Fibroblast of the aortic adventitia (primary cell): ENCODE results near the gene SHTN1. TPM values are rescaled to one million over a fixed set of nuclear protein-coding genes. Genes with fewer than 3 reads are reported as not detected.

Experiments
- DNase-seq: peaks from one replicate; pipeline ENCODE4 v3.0.0-alpha.2; 2010; ENCODE audit warnings: low read depth
- H3K4me3 ChIP-seq: 2 replicates; pipeline ENCODE4 v1.5.1; 2011; ENCODE audit warnings: low read depth, mild to moderate bottlenecking, control low read depth, low read length, moderate library complexity
- total RNA-seq: library from RNA; depleted of rRNA; stranded (reverse); fragments of >200 nt; gene quantifications from 2 replicates; pipeline ENCODE4 v1.2.3, GENCODE V29; 2012; ENCODE audit warnings: low replicate concordance
- TF ChIP-seq, protein P1 (sequence below): IDR thresholded peaks from 2 replicates; pipeline ENCODE4 v1.5.1; 2011; ENCODE audit warnings: mild to moderate bottlenecking, low read length, control low read depth, inconsistent platforms; ENCODE audit not compliant: insufficient read depth

The SHTN1 gene
- total RNA-seq, 1 donor, result 4.2 TPM

DNA sequence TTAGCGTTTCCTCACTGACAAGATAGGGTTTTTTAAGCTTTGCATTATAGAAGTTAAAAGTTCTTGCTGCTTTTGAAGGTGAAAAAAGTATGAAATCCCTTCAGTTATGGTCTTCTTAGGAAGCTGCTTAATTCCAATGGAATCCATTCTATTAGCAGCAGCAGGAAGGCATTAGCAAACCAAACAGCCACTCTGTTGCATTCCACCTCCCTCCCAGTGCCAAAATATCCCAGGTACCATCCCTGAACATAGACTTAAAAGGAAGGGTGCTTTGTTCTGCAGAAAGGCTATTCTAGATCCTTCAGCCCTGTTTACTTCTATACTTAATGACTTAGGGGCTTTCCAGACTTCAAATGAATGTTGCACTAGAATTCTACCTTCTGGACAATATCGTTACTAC lies 131.9 kb downstream of the SHTN1 start:
- TF ChIP-seq, protein P1, sequence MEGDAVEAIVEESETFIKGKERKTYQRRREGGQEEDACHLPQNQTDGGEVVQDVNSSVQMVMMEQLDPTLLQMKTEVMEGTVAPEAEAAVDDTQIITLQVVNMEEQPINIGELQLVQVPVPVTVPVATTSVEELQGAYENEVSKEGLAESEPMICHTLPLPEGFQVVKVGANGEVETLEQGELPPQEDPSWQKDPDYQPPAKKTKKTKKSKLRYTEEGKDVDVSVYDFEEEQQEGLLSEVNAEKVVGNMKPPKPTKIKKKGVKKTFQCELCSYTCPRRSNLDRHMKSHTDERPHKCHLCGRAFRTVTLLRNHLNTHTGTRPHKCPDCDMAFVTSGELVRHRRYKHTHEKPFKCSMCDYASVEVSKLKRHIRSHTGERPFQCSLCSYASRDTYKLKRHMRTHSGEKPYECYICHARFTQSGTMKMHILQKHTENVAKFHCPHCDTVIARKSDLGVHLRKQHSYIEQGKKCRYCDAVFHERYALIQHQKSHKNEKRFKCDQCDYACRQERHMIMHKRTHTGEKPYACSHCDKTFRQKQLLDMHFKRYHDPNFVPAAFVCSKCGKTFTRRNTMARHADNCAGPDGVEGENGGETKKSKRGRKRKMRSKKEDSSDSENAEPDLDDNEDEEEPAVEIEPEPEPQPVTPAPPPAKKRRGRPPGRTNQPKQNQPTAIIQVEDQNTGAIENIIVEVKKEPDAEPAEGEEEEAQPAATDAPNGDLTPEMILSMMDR, result no peak
- DNase-seq, result no peak

DNA sequence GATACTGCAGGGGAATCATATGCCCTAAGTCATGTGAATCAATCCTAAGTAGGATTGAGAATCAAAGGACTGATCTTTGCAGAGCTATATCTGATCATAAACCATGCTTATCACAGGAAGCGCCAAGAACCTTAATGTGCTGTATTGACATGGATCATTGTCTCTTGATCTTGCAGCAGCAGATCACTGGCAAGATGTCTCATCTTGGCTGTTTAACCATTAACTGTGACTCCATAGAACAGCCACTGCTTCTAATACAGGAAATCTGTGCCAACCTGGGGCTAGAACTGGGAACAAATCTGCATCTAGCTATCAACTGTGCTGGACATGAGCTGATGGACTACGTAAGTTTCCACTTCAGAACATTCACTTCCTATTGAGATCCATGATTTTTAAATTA lies 134.0 kb downstream of the SHTN1 start:
- TF ChIP-seq, protein P1, result no peak
- no peak overlapping the region for H3K4me3 ChIP-seq
- no peak for DNase-seq

More for the DNA sequence above, 131.9 kb downstream of the SHTN1 start:
- no peak overlapping the region for H3K4me3 ChIP-seq

DNA sequence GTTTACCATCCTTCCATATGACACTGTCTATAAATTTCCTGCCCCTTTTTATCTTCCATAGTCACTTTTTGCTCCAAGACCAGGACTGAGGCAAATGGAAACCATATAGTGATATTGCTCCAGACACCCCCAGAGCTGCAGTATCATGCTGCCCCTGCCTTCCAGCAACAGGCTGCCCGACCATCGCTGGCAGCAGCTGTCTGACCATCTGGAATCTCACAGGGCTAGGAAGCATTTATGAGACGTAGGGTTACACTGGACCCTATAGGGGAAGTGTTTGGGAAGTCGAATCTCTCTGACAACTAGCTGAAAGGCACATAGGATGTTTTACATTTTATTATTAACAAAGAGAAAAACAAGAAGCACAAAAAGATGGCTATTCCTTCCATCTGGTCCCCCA lies 136.3 kb downstream of the SHTN1 start:
- TF ChIP-seq, protein P1, result no peak
- no peak overlapping the region for H3K4me3 ChIP-seq
- DNase-seq, result no peak

DNA sequence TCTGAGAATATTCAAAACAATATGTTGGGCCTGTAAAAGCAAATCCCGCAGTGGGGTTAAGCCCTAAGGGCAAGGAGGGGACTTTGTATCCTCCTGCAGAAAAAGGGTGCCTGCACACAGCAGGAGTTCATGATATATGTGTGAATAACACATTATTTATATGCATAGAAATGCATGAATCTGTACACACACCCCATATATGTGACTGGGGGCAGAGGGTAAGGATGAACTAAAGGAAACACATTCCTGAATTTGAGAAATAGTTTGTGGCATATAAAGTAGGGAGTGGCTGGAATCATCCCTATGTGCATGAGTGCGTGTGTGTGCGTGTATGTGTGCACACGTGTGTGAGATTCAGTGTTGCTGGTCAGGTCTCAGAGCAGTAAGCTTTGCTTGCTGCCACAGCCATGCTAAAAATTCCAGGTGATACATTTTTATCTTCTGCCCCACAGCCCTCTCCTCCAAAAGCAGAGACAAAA lies 136.8 kb downstream of the SHTN1 start:
- H3K4me3 ChIP-seq, result no peak overlapping the region
- no peak for DNase-seq

DNA sequence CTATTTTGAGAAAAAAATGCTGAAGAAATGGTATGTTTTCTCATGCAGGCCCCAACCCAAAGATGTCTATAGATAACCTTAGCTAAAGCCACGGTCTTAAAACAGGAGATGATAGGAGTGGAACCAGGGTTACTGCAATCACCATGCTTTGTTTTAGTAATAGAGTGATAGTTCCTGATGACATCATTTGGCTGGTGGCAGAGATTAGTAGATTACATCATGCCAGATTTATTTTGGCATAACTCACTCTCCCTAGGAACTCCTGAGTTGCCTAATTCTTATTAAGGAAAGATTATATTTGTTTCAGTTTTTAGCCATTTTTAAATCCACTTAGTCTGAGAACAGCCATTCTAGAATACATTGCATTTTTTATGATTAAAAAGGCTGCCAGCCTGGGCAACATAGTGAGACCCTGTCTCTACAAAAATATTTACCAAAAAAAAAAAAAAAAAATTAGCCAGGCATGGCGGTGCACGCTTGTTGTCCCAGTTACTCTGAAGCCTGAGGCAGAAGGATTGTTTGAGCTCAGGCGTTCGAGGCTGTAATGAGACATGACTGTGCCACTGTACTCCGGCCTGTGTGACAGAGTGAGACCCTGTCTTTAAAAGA lies 137.9 kb downstream of the SHTN1 start:
- peak; percentile 56 for DNase-seq
- TF ChIP-seq, protein P1, result no peak
- no peak overlapping the region for H3K4me3 ChIP-seq

More for the DNA sequence above, 136.8 kb downstream of the SHTN1 start:
- TF ChIP-seq, protein P1, result no peak

DNA sequence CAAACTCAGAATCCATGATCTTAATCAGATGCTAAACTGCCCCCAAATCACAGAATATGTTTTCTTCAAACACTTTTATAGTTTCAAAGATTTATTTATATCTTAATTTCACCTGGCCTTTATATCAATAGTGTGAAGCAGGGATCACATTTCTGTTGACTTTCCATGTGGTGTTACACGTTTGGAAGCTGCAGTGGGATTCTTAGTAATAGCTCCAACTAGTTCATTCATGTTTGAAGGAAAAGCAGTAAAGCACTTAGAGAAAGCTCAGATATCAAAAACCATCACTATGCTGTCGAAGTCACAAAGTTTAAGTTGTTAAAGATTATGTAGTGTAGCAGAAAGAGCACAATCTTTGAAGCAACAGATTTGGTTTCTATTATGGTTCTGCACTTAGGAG lies 138.9 kb downstream of the SHTN1 start:
- TF ChIP-seq, protein P1, result no peak
- DNase-seq, result no peak
- H3K4me3 ChIP-seq, result no peak overlapping the region

DNA sequence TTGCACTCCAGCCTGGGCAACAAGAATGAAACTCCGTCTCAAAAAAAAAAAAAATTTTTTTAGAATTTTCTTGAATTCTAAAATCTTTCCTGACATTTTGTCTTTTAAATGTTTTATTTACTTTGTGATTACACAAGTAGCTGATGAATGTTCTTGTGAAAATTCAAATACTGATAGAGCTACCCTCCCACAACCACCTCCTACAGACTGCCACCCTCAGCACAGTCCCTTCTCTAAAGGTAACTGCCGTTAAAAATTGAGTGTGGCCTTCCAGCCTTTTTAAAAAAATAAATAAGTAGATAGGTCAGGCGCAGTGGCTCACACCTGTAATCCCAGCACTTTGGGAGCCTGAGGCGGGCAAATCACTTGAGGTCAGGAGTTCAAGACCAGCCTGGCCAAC lies 140.6 kb downstream of the SHTN1 start:
- no peak for DNase-seq
- TF ChIP-seq, protein P1, result no peak
- no peak overlapping the region for H3K4me3 ChIP-seq
